ENCODE results near the gene TRDMT1.

Gene TRDMT1

DNA sequence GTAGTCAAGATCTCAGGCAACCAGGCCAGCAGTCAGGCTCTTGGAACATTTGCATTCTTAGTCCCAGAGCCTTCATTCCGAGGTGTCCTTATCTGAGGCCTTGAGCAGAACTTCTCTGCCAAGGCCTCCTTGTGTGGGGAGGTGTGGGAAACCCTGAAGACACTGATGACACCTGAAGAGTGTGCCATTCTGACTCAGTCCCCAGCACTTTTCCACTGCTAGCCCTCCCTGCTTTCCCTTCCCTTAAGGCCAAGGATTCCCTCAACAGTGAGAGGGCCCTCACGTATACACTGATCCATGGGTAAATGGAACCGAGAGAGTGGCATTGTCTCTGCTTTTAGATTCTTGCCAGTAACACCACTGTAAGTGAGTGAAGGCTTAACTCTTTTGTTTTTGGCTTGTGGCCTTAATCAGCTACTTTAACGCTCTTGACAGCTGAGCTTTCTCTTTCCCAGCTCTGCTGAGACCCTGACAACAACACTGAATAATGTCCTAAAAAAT, 30.3 kb downstream of the TRDMT1 start:
- DNase-seq, result no peak

DNA sequence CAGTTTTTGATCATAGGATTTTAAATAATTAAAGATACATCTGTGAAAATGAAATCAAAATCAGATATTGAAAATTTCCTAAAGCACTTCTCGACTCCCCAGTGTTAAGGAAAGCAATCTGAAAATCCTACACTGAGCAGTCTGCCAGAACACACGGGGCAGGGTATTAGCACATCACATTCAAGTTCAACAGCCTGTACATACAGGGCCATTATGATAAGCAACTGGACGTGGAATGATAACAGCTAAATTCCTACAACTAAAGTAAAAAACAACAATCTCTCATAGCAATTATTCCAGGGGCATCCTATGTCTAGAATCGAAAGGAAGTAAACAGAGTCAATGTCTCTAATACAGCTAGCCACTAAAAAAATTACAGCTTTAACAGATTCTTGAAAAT, 31.7 kb downstream of the TRDMT1 start:
- no peak for DNase-seq

DNA sequence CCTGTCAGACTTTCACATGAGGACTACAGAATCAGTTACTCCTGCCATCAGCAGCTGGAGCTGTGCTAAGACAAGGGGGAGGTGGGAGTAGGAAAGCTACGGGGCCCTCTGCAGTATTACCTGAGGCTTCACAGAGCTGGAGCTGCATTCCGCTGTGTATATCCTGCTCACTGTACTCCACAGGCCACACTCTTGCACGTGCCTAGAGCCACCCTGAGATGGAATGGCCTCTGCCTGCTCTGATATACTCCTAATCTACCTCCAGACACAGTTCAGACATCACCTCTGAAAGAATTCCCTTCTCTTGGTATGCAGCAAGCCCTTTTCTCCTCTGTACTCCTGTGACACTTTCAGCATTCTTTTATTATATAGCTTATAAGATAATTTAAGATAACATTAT, 34.8 kb downstream of the TRDMT1 start:
- DNase-seq, result no peak

DNA sequence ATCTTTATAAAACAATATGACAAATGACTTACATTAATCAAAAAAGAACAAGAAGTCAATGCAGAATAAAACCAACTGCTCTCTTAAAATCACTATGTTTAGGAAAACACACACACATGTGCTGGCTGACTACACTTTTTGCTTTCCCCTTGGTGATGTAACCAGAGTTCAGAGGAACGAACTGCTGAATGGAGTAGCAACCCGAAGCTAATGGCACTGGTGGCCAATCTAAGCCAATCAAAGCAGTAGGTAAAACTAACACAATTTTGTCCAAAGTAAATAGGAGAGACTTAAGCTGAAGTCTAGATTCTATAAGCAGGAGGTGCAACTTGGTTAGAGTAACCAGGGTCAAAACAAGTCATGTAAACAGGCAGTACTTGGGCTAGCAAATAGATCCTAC, 38.6 kb downstream of the TRDMT1 start:
- no peak for DNase-seq

DNA sequence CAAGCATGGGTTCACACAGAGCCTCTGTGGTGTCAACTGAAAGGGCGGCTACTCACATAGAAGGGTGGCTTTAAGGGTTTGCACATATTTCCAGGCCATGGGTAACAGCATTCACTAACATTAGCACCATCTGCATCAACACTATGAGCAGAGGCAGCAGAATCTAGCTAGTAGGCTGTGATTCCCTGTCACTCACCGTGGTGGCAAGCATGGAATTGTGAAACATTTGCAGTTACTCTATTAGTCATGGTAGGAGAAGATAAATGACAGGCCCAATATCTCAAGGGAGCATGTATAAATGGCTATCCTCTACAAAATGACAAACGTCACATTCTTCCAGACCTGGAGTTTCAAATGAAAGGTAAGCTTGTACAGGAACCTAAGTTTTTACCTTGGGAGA, 39.7 kb downstream of the TRDMT1 start:
- DNase-seq, result no peak

DNA sequence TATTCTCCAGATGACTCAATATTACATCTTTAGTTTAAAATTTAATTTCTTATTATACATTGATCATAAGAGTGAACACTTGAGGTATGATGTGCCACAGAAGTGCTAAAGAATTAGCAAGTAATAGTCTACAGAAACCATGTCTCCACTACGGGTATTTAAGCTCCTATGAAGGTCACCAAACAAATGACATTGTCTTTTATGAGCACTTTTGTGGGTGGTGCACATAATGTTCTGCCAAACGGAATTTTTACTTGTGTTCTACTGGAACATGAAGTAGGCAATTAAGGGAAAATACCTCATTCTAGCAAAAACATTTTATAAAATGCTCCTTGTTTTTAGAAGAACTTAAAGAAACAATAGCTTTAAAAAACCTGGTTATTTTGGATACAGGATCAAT, 44.4 kb downstream of the TRDMT1 start:
- no peak for DNase-seq

DNA sequence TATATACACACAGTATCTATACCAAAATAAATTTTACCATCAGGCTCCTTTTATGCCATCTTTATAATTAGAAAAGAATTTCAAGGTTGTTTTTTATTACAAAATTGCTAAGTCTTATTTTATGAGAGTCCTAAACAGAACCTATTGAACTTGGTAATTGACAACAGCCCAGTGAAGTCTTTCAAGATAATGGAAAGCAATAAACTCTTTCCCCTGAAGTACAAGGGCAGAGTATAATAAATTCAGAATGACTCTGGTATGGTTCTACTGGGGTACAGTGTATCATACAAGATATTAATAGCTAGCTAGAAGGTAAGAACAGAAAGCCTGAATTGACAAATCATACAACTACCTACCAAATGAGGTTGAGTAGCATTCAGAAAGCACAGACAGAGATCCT, 45.6 kb downstream of the TRDMT1 start:
- no peak for DNase-seq

DNA sequence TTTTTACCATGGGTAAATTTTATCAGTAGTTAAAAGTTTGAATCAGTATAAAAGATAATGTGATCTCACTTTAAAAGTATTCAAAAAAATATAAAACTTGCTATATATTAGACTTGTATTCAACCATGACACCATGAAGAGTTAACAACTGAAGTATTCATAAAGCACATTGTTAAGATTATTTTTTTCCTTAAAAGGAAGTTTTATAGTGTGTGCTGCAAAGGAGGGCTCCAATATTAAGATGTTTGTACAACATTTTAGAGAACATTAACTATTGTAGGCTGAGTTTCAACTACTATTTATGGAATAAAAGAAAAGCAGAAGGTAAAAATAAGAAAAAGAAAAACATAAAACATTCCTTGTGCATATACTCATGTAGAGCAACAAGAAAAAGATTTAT, 47.4 kb downstream of the TRDMT1 start:
- no peak for DNase-seq

DNA sequence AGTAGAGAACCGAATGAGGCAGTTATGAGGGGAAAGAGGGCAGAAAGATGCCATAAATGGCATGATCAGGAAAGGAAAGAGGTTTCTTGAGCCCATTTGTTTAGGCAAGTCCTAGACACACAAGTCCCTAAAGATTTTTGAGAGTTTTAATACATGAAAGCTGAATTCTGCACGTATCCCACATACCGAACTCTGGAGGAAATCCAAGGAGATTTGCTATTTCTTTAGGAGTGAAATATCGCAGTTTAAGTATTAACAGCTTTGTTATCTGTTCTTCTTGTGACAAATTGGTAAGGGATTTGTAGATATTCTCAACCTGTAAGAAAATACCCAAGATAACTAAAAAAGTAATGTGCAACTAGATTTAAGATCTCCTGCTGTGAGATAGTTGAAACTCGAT, 48.2 kb downstream of the TRDMT1 start:
- DNase-seq, result no peak

DNA sequence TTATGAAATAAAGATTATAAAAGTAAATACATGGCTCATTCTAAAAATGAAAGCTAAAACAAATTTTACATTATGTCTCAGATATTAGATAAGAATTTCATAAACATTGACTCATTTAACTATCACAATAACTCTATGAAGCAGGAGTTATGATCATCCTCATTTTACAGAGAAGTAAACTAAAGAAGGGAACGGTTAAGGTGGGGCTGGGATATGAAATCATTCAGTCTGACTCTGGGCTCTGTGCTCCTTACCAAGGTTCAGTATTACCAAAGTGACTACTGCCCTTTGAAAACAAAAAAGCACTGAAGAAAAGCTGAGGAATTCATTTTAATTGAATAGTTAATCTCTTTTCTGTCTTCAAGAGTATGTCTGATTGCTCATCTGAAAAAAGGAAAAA, 49.8 kb downstream of the TRDMT1 start:
- DNase-seq, result no peak

DNA sequence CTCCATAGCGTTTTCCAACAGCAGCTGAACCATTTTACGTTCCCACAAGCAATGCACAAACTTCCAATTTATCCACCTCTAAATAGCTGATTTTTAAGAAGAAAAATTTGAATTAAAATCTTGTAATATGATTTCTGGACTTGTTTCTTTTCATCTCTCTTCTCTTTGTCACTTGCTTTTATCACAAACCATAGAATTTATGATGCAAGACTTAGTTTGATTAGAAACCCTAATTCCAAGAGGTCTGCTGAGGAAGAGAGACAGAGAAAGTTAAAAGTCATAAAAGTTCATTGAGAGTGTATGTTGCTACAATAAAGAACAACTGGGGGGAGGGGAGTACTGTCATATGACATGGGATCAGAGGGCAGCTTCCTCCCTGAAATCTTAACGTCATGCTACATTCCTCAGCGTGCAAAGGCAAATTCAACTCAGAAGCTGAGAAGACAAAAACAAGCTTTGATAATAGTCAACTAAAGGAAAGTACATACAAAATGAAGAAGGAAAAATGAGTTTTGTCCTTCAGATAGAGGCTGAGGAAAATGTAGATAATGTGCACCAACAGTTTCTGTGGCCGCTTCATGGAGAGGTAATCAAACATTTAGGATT, 53.5 kb downstream of the TRDMT1 start:
- no peak for DNase-seq

DNA sequence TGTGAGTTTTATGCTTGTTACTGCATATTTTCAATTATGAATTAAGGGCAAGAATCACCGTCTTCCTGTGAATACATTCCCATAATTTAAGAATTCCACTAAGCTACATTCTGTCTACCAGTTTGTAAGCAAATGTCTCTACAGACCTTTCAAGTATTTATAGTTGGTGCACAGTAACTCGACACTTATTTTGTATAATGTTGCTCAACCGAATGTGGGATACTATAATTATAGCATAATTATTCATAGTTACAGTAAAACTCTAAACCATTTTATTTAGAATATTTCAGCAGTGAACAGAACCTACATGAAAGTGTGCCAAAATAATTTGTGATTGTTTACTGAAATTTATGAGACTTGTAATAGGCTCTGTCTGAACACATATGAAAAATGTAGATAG, 54.6 kb downstream of the TRDMT1 start:
- no peak for DNase-seq

DNA sequence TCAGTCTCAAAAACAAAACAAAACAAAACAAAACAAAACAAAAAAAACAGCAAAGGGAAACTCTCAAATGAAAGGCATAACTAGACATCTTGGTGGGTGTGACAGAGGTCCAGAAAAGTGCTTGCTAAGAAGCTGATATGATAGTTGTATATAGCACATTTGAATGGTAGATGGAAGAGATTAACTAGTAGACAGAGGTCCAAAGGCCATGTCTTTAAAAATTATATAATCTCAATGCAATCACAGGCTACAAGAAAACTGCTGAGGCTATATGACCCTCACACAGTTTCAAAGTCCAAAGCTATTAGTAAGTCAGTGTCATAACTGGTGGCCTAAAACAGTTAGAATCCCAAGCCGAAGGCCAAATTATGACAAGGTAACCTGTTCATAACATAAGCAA, 56.2 kb downstream of the TRDMT1 start:
- no peak for DNase-seq

DNA sequence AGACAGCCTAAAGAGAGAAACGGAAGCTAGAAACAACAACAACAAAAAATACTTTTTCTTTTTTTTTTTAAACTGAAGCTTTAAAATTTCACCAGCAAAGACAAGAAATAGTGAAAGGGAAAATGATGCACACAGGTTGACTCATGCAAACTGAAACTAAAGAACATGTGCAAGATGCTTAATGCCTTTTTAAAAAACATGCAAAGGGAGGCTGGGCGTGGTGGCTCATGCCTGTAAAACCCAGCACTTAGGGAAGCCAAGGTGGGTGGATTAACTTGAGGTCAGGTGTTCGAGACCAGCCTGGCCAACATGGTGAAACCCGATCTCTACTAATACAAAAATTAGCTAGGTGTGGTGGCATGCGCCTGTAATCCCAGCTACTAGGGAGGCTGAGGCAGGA, 56.7 kb downstream of the TRDMT1 start:
- DNase-seq, result no peak

DNA sequence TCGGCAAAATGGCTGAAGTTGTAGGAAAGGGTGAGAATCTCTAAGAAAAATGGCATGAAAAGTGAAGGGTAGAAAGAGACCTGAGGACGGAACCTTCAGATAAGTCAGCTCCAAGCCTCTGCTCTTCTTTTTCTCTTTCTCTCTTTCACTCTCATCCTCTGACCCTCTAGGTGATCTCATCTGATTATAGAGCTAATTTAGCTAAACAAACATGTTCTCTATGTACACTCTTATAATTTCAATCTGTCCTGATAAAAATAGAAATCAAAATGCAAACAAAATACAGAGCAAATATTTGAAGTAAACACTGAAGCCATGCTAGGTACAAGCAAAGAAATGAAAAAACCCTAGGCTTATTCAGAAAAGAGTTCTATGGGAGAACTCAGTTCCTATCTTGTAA, 57.4 kb downstream of the TRDMT1 start:
- DNase-seq, result no peak

DNA sequence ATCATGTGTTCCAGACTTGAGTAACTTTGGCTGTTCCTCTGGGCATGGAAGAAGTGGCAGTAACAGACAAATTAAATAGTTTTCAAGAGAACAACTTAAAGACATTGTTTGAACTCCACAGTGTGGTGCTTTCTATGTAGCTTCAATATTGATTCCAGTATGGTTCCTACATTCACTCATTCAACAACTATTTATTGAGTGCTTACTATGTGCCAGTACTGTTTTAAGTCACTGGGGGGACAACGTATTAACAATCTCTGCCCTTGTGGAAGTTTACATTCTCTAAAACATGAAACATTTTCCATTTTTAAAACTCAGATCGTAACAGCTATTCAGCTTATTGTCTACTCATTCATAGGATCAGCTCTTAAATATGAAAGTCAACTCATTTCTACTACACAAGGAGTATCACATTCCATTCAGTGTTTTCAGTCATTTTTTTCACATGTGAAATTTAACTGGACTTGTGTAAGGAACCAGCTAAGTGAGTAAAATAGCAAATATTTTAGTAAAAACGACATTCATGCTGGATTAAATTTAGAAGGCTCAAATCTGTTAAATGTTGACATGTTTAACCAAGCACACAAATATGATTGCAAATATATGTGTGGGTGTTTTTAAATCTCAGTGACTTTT, 58.3 kb downstream of the TRDMT1 start:
- no peak for DNase-seq

DNA sequence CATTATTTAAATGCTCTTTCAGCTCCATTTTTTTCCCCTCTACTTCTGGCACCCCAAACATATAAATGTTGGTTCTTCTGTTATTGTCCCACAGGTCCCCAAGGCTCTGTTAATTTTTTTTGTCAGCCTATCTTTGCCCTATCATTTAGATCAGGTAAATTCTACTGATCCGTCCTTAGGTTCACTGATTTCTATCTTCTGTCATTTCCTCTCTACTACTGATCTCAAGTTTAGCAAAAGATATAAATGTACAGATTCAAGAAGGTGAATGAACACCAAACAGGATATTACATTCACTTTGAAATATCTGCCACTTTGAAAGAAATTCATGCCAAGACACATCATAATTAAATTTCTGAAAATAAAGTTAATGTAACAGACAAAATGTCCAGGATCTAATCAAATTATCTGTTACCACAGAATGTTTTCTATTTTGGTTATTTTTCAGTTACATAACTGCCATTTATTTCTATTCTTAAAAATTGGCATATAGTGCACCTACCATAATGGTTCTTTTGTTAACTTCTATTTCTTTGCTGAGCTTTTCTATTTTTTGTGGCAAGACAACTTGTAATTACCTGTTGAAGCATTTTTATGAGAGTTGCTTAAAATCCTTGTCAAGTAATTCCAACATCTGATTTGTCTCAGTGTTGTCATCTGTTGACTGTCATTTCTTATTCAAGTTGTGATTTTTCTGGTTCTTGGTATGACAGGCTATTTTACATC, 59.8 kb downstream of the TRDMT1 start:
- DNase-seq, result no peak

DNA sequence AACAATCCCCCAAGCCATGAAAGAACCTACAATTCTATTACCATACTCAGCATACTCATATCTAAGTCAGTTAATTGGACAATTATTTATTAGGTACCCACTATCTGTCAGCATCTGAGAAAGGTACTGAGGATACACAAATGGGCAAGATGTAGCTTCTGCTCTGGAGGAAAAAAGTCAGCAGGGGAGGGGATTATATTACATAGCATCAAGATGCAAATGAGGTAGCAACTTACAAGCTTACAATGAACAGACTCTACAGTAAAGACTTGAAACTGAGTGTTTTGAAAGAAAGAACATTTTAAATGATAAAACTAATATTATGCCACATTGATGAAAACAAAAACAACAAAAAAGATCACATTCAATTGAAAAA, 61.1 kb downstream of the TRDMT1 start:
- DNase-seq, result peak in 1 of 2 experiments; percentile 0

DNA sequence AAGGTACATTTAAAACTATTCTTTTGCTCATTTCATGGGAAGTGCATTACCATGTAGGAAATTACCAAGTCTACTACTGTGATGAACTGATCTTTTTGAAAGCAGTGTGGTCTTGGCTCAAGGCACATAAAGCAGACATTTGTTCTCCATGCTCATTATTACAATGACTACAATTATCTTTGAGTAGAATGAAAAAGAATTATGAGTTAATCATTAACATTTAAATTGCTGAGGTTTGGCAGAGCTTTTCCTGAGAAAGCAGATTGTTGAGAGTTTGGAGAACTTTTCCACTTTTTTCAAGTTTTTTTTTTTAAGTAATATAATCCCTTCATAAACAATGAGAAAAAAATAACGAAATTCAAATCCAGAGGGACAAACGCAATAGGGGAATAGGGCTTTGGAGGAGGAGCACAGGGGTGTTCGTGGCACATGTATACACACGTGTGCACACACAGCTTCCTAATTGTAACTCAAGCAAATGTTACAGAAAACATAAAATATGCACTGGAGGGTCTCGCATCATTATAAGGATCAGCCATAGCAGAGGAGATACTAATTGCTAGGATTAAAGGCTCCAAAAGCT, 62.9 kb downstream of the TRDMT1 start:
- DNase-seq, result no peak

DNA sequence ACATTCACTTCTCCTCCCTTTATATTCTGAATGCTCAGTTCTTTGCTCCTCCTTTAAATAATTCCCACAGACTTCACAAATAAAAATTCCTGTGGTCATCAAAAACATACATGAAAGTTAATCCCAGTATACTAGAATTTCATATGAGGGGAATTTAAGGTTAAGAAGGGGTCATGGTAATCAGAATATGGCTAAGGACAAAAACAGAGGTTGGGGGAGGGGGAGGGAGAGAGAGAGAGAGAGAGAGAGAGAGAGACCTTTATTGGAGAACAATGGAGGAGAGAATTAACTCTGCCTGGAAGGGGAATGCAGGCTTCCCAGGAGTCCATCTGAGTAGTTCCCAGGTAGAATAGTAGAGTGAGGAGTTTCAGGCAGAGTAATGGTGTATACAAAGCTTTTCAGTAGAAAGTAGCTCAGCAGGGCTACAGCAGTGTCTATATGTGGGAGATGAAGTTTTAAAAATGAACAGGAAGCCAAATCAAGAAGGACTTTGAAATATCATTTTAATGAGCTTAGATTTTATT, 66.7 kb downstream of the TRDMT1 start:
- DNase-seq, result no peak

DNA sequence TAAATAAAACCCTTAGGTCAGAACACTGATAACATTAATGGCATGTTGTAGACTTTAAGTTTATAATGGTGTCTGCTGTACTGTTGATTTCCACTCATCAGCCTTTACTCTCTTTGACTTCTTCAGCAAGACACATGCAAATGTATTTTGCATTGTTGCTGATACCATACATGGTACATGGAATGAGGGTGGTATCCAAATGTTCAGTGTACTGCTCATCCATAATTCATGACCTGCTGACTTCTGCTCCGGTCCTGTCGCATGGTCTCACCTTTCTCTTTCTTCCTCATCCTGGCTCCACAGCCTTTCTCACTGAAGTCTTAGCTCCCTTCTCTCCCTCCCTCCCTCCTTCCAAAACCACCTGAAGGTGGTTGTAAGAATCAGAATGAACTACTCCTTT, 67.2 kb downstream of the TRDMT1 start:
- DNase-seq, result no peak

DNA sequence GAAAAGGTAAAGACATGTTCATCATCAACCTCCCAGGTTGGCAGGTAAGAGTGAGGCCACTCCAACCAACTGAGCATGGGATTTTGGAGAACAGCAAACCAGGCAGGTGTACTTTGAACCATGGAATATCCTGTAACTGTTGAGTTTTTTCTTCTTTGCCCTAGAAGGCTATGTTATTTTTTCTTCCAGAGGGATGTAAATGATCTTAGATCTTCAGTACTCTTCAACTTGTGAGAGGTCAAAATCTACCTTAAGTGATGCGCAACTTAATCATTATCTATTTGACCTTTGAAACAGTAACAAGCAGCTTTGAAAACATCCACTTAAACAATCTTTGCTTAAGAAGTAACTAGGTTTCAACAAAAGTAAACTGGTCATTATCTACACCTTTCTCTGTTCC, 71.7 kb downstream of the TRDMT1 start, which contains the start of gene CUBN:
Gene CUBN (minus strand): TSS at position 71 of the 400 bp plus-strand sequence. CDS start 46 bp downstream, at position 25.
- no peak for DNase-seq

DNA sequence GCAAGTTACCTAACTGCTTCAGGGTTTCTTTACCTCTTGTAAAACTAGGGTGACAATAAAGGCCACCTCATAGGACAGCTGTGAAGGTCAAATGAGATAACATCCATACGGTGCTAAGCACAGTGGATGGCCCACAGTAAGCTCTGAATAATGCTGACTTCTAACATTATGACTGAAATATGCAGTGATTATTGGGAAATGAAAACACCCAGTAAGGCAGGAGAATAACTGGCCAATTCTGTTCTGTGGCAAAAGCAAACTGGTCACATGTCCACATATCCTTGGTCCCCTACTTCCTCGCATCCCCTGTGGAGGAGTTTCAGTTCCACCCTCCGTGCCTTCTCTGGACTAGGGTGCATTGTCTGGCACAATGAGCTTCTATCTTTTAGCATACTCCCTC, 73.2 kb downstream of the TRDMT1 start:
- DNase-seq, result no peak

DNA sequence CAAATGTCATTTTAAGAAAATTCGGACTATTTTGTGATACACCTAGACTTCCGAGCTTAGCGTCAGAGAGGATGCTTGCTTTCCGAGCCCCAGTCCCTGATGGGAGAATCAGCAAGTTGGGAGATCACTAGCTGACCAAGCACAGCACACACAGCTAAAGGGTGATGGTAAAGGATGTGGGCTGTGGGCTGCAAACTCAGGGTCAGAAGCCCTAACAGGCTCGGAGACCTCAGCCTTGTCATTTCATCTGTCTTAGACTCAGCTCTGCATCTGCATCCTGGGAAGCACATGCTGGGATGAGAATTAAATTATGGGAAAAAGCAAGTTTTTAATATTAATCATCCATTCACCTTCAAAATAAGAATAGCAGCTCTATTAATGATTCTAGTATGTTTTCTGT, 75.1 kb downstream of the TRDMT1 start:
- no peak for DNase-seq
